ENCODE data around the gene CDK5RAP2. TPM values are rescaled to one million over a fixed set of nuclear protein-coding genes. Genes with fewer than 3 reads are reported as not detected.
"Not testable (repeated sequence)": the region's sequence is repeated elsewhere in the genome, so short reads cannot be mapped to it uniquely, and the experiment has no call there.

CDK5RAP2 gene
- total RNA-seq, 4 donors from 2014 or later: 28.9 to 62.3 (median 40.0) TPM

GRCh38 chr9:120464176-120464886 is 115.6 kb downstream of the CDK5RAP2 start:
- intact Hi-C loops (cut with DNase I; ENCODE audit: low total_unique reads): no loop called here
- Histone ChIP-seq H3K9me3 (no peaks in the 10 kb centered on the region), H3K4me3 (no peak overlapping the region), H3K4me1 (no peaks in the 10 kb centered on the region), H3K27ac (no peak overlapping the region), H3K27me3 (no peaks in the 10 kb centered on the region), H3K36me3 (no peaks in the 10 kb centered on the region)
- TF ChIP-seq CTCF (IDR thresholded peaks at IDR 0.05): no peak
- TF ChIP-seq POLR2A (IDR thresholded peaks at IDR 0.05): no peak
- DNase-seq: no peak

- Histone ChIP-seq H3K4me3 (no peak overlapping the region), H3K27ac (no peak overlapping the region), H3K9me3 (no peaks in the 10 kb centered on the region), H3K27me3 (no peaks in the 10 kb centered on the region), H3K36me3 (no peaks in the 10 kb centered on the region), H3K4me1 (no peaks in the 10 kb centered on the region)
- DNase-seq: no peak
- TF ChIP-seq POLR2A (IDR thresholded peaks at IDR 0.05) (no peak), CTCF (IDR thresholded peaks at IDR 0.05) (no peak)
- intact Hi-C loops (cut with DNase I; ENCODE audit: low total_unique reads): no loop called here
Measured at GRCh38 chr9:120463765-120464164, 116.2 kb downstream of the CDK5RAP2 start.

GRCh38 chr9:120461677-120462076 is 118.3 kb downstream of the CDK5RAP2 start:
- H3K4me3 ChIP-seq; H3K4me1 ChIP-seq; H3K36me3 ChIP-seq; intact Hi-C loops (cut with DNase I; ENCODE audit: low total_unique reads); DNase-seq; H3K27me3 ChIP-seq; H3K27ac ChIP-seq; H3K9me3 ChIP-seq: not testable (repeated sequence)

GRCh38 chr9:120456218-120456617 is 123.7 kb downstream of the CDK5RAP2 start:
- Histone ChIP-seq H3K27me3 (no peaks in the 10 kb centered on the region), H3K36me3 (no peaks in the 10 kb centered on the region), H3K4me3 (no peak overlapping the region), H3K4me1 (no peaks in the 10 kb centered on the region), H3K27ac (no peak overlapping the region), H3K9me3 (no peaks in the 10 kb centered on the region)
- TF ChIP-seq CTCF (IDR thresholded peaks at IDR 0.05) (no peak), POLR2A (IDR thresholded peaks at IDR 0.05) (no peak)
- no peak for DNase-seq
- intact Hi-C loops (cut with DNase I; ENCODE audit: low total_unique reads): no loop called here

GRCh38 chr9:120454467-120454866 is 125.5 kb downstream of the CDK5RAP2 start:
- Histone ChIP-seq H3K27ac (no peak overlapping the region), H3K4me1 (no peaks in the 10 kb centered on the region), H3K27me3 (no peaks in the 10 kb centered on the region), H3K36me3 (no peaks in the 10 kb centered on the region), H3K4me3 (no peak overlapping the region), H3K9me3 (no peaks in the 10 kb centered on the region)
- TF ChIP-seq POLR2A (IDR thresholded peaks at IDR 0.05) (no peak), CTCF (IDR thresholded peaks at IDR 0.05) (no peak)
- intact Hi-C loops (cut with DNase I; ENCODE audit: low total_unique reads): no loop called here
- DNase-seq: no peak

- Histone ChIP-seq H3K4me3 (no peak overlapping the region), H3K36me3 (no peaks in the 10 kb centered on the region), H3K27ac (no peak overlapping the region), H3K9me3 (no peaks in the 10 kb centered on the region), H3K4me1 (no peaks in the 10 kb centered on the region), H3K27me3 (no peaks in the 10 kb centered on the region)
- no peak for DNase-seq
- intact Hi-C loops (cut with DNase I; ENCODE audit: low total_unique reads): no loop called here
- TF ChIP-seq CTCF (IDR thresholded peaks at IDR 0.05): no peak
- no peak for TF ChIP-seq POLR2A (IDR thresholded peaks at IDR 0.05)
Measured at GRCh38 chr9:120453792-120454191, 126.2 kb downstream of the CDK5RAP2 start.
